ENCODE measurements around the gene RPS6KA5. TPM values are rescaled to one million over a fixed set of nuclear protein-coding genes. Genes with fewer than 3 reads are reported as not detected.
A peak's percentile ranks its signal among the peaks of the same experiment; 100 is the strongest.

Gene RPS6KA5
- total and polyA plus RNA-seq, 9 of the 15 experiments (the other 6 are each of a cell fraction or from before 2014, with no cell fraction given) = 0.88 to 7.7 (median 4.7) TPM

DNA sequence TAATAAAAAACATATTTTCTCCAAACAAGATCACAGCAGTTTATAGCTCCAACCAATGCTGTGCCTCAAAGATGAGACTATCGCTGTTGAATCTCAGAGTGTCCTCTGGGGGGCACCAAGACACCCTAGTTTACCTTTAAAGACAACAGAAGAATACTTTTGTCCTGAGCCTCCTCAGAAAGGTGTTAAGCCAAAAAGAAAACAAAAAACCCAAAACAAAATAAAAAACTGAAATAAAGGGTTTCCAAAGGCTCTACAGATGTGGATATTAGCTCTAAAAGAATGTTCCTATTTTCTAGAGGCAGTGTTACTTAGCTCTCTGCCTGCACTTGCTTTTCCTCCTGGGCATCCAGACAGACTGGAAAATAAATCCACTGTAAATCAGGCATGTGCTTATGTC lies 157.3 kb downstream of the RPS6KA5 start:
- CTCF ChIA-PET (ENCODE audit: low intra/inter-chr PET ratio) = interaction anchor here (1.0 to 2.8 kb wide), 4 partner anchors 268 to 383 kb away, joined by 4 to 33 read pairs (median 10); no protein-coding TSS in a partner anchor
- Histone ChIP-seq H3K9ac (ENCODE audit: insufficient read depth in 1 of 2, low read depth in 2 of 2, low read length in 2 of 2) (no peak overlapping the region), H3K79me2 (ENCODE audit: control insufficient read depth, insufficient read depth, low read length) (no peaks in the 10 kb centered on the region), H3K9me3 (replicated peaks; ENCODE audit: control insufficient read depth, insufficient read depth, low read depth, low read length) (no peaks in the 10 kb centered on the region), H3K27ac (ENCODE audit: extremely low read depth, low read depth, low read length) (no peak overlapping the region), H2AFZ (ENCODE audit: low read depth, low read length) (no peak overlapping the region), H3K4me1 (replicated peaks in 1 of 2; ENCODE audit: control insufficient read depth in 2 of 2, insufficient read depth in 2 of 2, low read length in 2 of 2) (no peaks in the 10 kb centered on the region; a peak in 1 of 5 replicates), H3K36me3 (ENCODE audit: control insufficient read depth, insufficient read depth, low read length) (0 out of 3 replicates have a peak, but pooled peaks cover 1% of the 10 kb centered on the region), H3K27me3 (ENCODE audit: control insufficient read depth in 2 of 2, insufficient read depth in 2 of 2, low read length in 2 of 2) (no peaks in the 10 kb centered on the region), H4K20me1 (replicated peaks; ENCODE audit: control insufficient read depth, insufficient read depth, low read length) (no peaks in the 10 kb centered on the region), H3K4me2 (ENCODE audit: insufficient read depth, low read length) (no peak overlapping the region), H3K4me3 (no peak overlapping the region), H3K9me1 (ENCODE audit: control insufficient read depth, insufficient read depth, low read length) (no peaks in the 10 kb centered on the region)
- BruUV-seq (replicated peaks) = no TSS peak
- in situ Hi-C loops (cut with MboI) (loop anchor here (5.0 kb wide), 2 partner anchors 274 to 384 kb away; no protein-coding TSS in a partner anchor), intact Hi-C loops (cut with micrococcal nuclease) (loop anchor here (1.0 to 10.0 kb wide), 4 partner anchors 158 to 383 kb away; partner anchors contain the start of gene RPS6KA5)
- POLR2A ChIA-PET = interaction anchor here (0.7 to 1.2 kb wide), 2 partner anchors 11 to 270 kb away, joined by 3 to 4 read pairs; no protein-coding TSS in a partner anchor
- DNase-seq (ENCODE audit: extremely low read depth in 1 of 4, low spot score in 3 of 4) = peak; percentile 43 to 59 (median 49)
- 0% methylated on average over 1 of the region's 1 CpG for WGBS (ENCODE audit: insufficient coverage, low coverage, missing lambda C conversion rate)
- FAIRE-seq = peak; percentile 87
- ATAC-seq = peak; percentile 92
- TF ChIP-seq CC2D1A (IDR thresholded peaks at IDR 0.05) (0 out of 2 replicates have a peak, but pooled peaks have one; percentile 36), RAD21 (CRISPR knock-in tag; conservative IDR thresholded peaks at IDR 0.05 in 1 of 2, IDR thresholded peaks at IDR 0.05 in 1 of 2) (peak; percentile 66 to 79), SMC3 (conservative IDR thresholded peaks at IDR 0.05; ENCODE audit: insufficient read depth, low read depth, low read length) (peak; percentile 55), ARID2 (IDR thresholded peaks at IDR 0.05) (0 out of 2 replicates have a peak, but pooled peaks have one; percentile 26)
- TF ChIP-seq, protein P1, sequence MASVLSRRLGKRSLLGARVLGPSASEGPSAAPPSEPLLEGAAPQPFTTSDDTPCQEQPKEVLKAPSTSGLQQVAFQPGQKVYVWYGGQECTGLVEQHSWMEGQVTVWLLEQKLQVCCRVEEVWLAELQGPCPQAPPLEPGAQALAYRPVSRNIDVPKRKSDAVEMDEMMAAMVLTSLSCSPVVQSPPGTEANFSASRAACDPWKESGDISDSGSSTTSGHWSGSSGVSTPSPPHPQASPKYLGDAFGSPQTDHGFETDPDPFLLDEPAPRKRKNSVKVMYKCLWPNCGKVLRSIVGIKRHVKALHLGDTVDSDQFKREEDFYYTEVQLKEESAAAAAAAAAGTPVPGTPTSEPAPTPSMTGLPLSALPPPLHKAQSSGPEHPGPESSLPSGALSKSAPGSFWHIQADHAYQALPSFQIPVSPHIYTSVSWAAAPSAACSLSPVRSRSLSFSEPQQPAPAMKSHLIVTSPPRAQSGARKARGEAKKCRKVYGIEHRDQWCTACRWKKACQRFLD (CRISPR knock-in tag; IDR thresholded peaks at IDR 0.05) = no peak
- TF ChIP-seq, protein P2, sequence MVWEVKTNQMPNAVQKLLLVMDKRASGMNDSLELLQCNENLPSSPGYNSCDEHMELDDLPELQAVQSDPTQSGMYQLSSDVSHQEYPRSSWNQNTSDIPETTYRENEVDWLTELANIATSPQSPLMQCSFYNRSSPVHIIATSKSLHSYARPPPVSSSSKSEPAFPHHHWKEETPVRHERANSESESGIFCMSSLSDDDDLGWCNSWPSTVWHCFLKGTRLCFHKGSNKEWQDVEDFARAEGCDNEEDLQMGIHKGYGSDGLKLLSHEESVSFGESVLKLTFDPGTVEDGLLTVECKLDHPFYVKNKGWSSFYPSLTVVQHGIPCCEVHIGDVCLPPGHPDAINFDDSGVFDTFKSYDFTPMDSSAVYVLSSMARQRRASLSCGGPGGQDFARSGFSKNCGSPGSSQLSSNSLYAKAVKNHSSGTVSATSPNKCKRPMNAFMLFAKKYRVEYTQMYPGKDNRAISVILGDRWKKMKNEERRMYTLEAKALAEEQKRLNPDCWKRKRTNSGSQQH (CRISPR knock-in tag; IDR thresholded peaks at IDR 0.05) = no peak
- TF ChIP-seq, protein P3, sequence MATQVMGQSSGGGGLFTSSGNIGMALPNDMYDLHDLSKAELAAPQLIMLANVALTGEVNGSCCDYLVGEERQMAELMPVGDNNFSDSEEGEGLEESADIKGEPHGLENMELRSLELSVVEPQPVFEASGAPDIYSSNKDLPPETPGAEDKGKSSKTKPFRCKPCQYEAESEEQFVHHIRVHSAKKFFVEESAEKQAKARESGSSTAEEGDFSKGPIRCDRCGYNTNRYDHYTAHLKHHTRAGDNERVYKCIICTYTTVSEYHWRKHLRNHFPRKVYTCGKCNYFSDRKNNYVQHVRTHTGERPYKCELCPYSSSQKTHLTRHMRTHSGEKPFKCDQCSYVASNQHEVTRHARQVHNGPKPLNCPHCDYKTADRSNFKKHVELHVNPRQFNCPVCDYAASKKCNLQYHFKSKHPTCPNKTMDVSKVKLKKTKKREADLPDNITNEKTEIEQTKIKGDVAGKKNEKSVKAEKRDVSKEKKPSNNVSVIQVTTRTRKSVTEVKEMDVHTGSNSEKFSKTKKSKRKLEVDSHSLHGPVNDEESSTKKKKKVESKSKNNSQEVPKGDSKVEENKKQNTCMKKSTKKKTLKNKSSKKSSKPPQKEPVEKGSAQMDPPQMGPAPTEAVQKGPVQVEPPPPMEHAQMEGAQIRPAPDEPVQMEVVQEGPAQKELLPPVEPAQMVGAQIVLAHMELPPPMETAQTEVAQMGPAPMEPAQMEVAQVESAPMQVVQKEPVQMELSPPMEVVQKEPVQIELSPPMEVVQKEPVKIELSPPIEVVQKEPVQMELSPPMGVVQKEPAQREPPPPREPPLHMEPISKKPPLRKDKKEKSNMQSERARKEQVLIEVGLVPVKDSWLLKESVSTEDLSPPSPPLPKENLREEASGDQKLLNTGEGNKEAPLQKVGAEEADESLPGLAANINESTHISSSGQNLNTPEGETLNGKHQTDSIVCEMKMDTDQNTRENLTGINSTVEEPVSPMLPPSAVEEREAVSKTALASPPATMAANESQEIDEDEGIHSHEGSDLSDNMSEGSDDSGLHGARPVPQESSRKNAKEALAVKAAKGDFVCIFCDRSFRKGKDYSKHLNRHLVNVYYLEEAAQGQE (IDR thresholded peaks at IDR 0.05; ENCODE audit: borderline replicate concordance) = peak; percentile 70
- TF ChIP-seq, protein P3 (CRISPR knock-in tag; IDR thresholded peaks at IDR 0.05; ENCODE audit: low read depth) = no peak
- TF ChIP-seq, protein P4, sequence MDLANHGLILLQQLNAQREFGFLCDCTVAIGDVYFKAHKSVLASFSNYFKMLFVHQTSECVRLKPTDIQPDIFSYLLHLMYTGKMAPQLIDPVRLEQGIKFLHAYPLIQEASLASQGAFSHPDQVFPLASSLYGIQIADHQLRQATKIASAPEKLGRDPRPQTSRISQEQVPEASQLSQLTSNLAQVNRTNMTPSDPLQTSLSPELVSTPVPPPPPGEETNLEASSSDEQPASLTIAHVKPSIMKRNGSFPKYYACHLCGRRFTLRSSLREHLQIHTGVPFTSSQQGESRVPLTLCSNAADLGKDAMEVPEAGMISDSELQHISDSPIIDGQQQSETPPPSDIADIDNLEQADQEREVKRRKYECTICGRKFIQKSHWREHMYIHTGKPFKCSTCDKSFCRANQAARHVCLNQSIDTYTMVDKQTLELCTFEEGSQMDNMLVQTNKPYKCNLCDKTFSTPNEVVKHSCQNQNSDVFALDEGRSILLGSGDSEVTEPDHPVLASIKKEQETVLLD (IDR thresholded peaks at IDR 0.05) = no peak
